ENCODE measurements around the gene ZCCHC4.

ZCCHC4 gene

DNA sequence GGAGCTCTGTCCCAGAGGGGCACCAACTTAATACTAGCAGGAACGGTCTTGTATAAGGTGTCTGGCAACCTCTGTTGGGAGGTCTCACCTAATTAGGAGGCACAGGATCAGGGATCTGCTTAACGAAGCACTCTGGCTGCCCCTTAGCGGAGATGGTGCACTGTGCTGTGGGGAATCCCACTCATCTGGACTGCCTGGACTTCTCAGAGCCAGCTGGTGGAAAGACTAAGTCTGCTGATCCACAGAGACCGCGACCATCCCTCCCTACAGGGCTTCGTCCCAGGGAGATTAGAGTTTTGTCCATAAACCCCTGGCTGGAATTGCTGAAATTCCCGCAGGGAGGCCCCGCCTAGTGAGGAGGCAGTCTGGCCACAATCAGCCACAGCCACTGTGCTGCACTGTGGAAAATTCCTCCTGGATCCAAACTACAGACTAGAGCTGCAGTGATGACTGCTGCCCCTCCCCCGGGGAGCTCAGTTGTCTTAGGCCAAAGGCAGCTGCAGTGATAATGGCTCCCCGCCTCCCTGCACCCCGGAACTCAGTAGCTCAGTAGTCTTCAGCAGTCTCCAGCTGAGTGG, 22.0 kb upstream of the ZCCHC4 start:
- TF ChIP-seq, protein P1, sequence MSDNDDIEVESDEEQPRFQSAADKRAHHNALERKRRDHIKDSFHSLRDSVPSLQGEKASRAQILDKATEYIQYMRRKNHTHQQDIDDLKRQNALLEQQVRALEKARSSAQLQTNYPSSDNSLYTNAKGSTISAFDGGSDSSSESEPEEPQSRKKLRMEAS (IDR thresholded peaks at IDR 0.05; ENCODE audit: low read depth, low read length): no peak
- DNase-seq (ENCODE audit: low read depth): no peak
- no peak overlapping the region for H3K4me3 ChIP-seq (ENCODE audit: low read depth, low read length)

DNA sequence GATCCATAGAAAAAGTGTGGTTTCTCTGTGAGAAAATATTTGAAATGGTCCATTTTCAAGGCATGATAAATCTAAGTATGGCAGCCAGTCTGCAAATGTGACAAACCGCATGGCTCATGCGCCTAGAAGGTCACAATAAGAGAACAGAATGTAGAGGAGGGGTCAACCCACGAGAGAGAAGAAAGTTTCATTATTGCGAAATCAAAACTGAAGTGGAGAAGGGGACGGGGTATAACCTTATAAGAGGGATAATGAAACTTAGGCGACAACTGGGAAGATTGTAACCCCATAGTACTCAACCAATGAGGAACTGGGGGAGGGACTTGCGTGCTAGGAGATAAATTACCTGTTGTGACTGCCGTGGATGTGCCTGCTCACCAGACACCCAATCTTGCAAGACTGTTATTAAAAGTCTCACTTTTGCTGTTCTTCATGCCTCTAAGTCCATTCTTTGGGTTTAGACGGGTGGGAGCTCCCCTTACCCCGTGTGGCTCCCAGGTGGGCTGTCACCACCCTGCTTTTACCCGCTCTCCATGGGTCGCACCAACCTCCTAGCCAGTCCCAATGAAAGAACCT, 21.3 kb upstream of the ZCCHC4 start:
- H3K4me3 ChIP-seq (ENCODE audit: low read depth, low read length): no peak overlapping the region
- TF ChIP-seq, protein P2, sequence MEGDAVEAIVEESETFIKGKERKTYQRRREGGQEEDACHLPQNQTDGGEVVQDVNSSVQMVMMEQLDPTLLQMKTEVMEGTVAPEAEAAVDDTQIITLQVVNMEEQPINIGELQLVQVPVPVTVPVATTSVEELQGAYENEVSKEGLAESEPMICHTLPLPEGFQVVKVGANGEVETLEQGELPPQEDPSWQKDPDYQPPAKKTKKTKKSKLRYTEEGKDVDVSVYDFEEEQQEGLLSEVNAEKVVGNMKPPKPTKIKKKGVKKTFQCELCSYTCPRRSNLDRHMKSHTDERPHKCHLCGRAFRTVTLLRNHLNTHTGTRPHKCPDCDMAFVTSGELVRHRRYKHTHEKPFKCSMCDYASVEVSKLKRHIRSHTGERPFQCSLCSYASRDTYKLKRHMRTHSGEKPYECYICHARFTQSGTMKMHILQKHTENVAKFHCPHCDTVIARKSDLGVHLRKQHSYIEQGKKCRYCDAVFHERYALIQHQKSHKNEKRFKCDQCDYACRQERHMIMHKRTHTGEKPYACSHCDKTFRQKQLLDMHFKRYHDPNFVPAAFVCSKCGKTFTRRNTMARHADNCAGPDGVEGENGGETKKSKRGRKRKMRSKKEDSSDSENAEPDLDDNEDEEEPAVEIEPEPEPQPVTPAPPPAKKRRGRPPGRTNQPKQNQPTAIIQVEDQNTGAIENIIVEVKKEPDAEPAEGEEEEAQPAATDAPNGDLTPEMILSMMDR (IDR thresholded peaks at IDR 0.05; ENCODE audit: low read depth, low read length): no peak
- TF ChIP-seq MYC (IDR thresholded peaks at IDR 0.05; ENCODE audit: low read depth, low read length) (no peak), POLR2A (IDR thresholded peaks at IDR 0.05; ENCODE audit: extremely low read depth, insufficient read length) (no peak)
- TF ChIP-seq, protein P1 (IDR thresholded peaks at IDR 0.05; ENCODE audit: low read depth, low read length): no peak
- no peak for DNase-seq (ENCODE audit: low read depth)

DNA sequence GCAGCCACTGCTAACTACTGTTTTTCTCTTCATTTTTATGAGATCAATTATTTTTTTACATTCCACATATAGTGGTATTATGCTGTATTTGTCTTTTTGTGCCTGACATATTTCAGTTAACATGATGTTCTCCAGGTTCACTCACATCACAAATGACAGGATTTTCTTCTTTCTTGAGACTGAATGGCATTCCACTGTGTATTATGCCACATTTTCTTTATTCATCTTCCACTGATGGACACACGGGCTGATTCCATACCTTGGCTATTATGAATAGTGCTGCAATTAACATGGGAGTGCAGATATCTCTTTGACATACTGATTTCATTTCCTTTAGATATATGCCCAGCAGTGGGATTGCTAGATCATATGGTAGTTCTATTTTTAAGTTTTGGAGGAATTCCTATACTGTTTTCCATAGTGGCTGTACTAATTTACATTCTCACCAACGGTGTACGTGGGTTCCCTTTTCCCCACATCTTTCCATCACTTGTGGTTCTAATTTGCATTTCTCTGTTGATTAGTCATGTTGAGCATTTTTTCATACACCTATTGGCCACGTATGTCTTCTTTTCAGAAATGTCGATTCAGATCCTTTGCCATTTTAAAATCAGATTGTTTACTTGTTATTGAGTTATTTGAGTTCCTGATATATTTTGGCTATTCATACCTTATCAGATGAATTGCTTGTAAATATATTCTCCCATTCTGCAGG, 14.9 kb upstream of the ZCCHC4 start:
- no peak for DNase-seq (ENCODE audit: low read depth)
- TF ChIP-seq MYC (IDR thresholded peaks at IDR 0.05; ENCODE audit: low read depth, low read length): no peak
- TF ChIP-seq POLR2A (IDR thresholded peaks at IDR 0.05; ENCODE audit: extremely low read depth, insufficient read length): no peak
- TF ChIP-seq, protein P2 (IDR thresholded peaks at IDR 0.05; ENCODE audit: low read depth, low read length): no peak
- TF ChIP-seq, protein P1 (IDR thresholded peaks at IDR 0.05; ENCODE audit: low read depth, low read length): no peak
- no peak overlapping the region for H3K4me3 ChIP-seq (ENCODE audit: low read depth, low read length)

DNA sequence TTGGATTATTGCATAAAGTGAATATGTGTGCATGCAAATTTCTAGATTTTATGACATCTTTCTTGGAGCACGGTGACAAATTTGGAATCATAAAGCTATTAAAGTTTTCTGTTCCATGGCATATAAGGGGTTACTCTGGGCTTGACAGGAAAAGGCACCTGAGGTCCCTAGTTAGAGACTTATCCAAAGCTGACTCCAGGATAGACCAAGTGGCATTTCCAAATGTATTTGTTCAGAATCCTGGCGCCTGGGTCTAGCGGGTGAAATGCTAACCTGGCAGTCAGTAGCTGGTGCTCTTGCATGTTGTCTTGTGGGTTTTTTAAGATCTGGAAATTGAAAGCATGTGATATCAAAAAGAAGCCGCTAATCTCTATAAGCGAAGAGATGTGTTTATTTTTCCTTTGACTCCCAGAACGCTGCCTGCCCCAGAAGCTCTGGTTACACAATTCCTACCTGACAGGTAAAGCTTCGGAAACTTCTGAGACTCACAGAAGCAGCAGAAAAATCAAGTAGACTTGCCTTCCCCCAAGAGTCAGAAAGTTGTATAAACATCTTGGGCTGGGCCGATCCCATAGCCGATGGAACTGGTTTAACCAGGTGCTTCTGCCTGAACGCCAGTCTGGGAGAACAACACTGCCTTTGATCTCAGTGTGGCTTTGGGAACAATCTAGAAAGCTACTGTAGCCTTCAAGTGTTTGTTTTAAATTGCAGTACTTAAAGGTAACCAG, 12.9 kb upstream of the ZCCHC4 start:
- H3K4me3 ChIP-seq (ENCODE audit: low read depth, low read length): no peak overlapping the region
- DNase-seq (ENCODE audit: low read depth): no peak
- no peak for TF ChIP-seq MYC (IDR thresholded peaks at IDR 0.05; ENCODE audit: low read depth, low read length)
- TF ChIP-seq, protein P1 (IDR thresholded peaks at IDR 0.05; ENCODE audit: low read depth, low read length): no peak
- TF ChIP-seq, protein P2 (IDR thresholded peaks at IDR 0.05; ENCODE audit: low read depth, low read length): no peak
- no peak for TF ChIP-seq POLR2A (IDR thresholded peaks at IDR 0.05; ENCODE audit: extremely low read depth, insufficient read length)

DNA sequence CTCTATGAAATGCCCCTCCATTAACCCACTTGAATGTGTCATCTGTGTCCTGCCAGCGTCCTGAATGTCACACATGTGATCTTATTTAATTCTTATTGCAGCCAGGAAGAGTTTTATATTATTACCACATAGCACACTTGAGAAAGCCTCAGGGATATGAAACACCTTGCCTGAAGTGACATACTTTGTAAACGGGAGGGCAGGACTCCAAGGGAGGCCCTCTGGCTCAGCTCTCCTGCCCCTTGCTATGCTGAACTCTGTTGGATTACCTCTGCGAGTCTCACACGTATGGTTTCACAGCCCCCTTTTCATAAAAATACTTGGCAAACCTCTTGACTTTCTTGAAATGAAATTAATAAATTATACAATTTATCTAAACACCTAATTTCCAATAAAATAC, 11.1 kb upstream of the ZCCHC4 start:
- TF ChIP-seq, protein P1 (IDR thresholded peaks at IDR 0.05; ENCODE audit: low read depth, low read length): no peak
- no peak for TF ChIP-seq MYC (IDR thresholded peaks at IDR 0.05; ENCODE audit: low read depth, low read length)

DNA sequence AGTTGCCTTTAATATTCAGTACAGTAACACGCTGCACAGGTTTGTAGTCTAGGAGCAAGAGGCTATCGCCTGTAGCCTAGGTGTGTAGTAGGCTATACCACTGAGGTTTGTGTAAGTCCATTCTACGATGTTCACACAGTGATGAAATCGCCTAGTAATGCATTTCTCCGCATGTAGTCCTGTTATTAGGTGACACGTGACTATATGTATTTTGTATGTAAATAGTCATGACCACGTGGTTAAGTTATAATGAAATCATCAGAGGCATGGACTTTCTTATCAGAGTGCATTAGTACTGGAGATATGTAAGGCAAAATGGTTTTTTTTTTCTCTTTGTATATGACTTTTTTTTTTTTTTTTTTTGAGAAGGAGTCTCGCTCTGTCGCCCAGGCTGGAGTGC, 9.9 kb upstream of the ZCCHC4 start:
- no peak overlapping the region for H3K4me3 ChIP-seq (ENCODE audit: low read depth, low read length)
- DNase-seq (ENCODE audit: low read depth): no peak
- TF ChIP-seq, protein P1 (IDR thresholded peaks at IDR 0.05; ENCODE audit: low read depth, low read length): no peak
- TF ChIP-seq POLR2A (IDR thresholded peaks at IDR 0.05; ENCODE audit: extremely low read depth, insufficient read length) (no peak), MYC (IDR thresholded peaks at IDR 0.05; ENCODE audit: low read depth, low read length) (no peak)
- TF ChIP-seq, protein P2 (IDR thresholded peaks at IDR 0.05; ENCODE audit: low read depth, low read length): no peak

More for the DNA sequence above, 11.1 kb upstream of the ZCCHC4 start:
- H3K4me3 ChIP-seq (ENCODE audit: low read depth, low read length): no peak overlapping the region
- no peak for DNase-seq (ENCODE audit: low read depth)

Data from NB4 (cell line).